GM10266 (cell line): ENCODE measurements around the gene OR52B6.
"Not testable (repeated sequence)": the region's sequence is repeated elsewhere in the genome, so short reads cannot be mapped to it uniquely, and the experiment has no call there.

Experiments
- DNase-seq: peaks from one replicate; pipeline ENCODE4 v3.0.0; 2012; ENCODE audit errors: extremely low spot score
- CTCF ChIP-seq: IDR thresholded peaks from 2 replicates; pipeline ENCODE4 v1.5.1; 2012; ENCODE audit warnings: mild to moderate bottlenecking, low read depth; ENCODE audit not compliant: control insufficient read depth, insufficient read depth; ENCODE audit errors: missing control alignments

OR52B6 gene

GRCh38 chr11:5575152-5575551 is 5.5 kb upstream of the OR52B6 start:
- TF ChIP-seq CTCF, result no peak
- DNase-seq, result no peak

- no peak for DNase-seq
- TF ChIP-seq CTCF, result no peak
Observed at GRCh38 chr11:5577101-5577500, 3.6 kb upstream of the OR52B6 start.

GRCh38 chr11:5581014-5581413 is 337 bp downstream of the OR52B6 start:
- no peak for DNase-seq
- TF ChIP-seq CTCF, result no peak

GRCh38 chr11:5584458-5584857 is 3.8 kb downstream of the OR52B6 start:
- DNase-seq, result not testable (repeated sequence)

GRCh38 chr11:5589906-5590305 is 9.2 kb downstream of the OR52B6 start:
- not testable (repeated sequence) for DNase-seq

- TF ChIP-seq CTCF, result no peak
Observed at GRCh38 chr11:5591613-5592012, 10.9 kb downstream of the OR52B6 start.

GRCh38 chr11:5592615-5593014 is 11.9 kb downstream of the OR52B6 start:
- no peak for DNase-seq
- TF ChIP-seq CTCF, result no peak

More at GRCh38 chr11:5591613-5592012, 10.9 kb downstream of the OR52B6 start:
- DNase-seq, result no peak

- no peak for TF ChIP-seq CTCF
- no peak for DNase-seq
Observed at GRCh38 chr11:5593146-5593545, 12.5 kb downstream of the OR52B6 start.
